GM21390 (cell line): ENCODE data around the gene ACTL7A.
"Not testable (repeated sequence)": the region's sequence is repeated elsewhere in the genome, so short reads cannot be mapped to it uniquely, and the experiment has no call there.

Source experiments
- ATAC-seq: cut with Tn5 transposase; IDR thresholded peaks from one replicate; pipeline ENCODE4 v1.9.1; 2021; ENCODE audit not compliant: unreplicated experiment

Gene ACTL7A

GRCh38 chr9:108845947-108846346, 16.1 kb upstream of the ACTL7A start:
- ATAC-seq = no peak

DNA sequence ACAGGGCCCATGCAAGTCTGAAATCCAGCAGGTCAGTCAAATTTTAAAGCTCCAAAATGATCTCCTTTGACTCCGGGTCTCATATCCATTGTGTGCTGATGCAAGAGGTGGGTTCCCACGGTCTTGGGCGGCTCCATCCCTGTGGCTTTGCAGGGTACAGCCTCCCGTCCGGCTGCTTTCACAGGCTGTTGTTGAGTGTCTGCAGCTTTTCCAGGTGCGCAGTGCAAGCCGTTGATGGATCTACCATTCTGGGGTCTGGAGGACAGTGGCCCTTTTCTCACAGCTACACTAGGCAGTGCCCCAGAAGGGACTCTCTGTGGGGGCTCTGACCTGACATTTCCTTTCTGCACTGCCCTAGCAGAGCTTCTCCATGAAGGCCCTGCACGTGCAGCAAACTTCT, 13.8 kb upstream of the ACTL7A start:
- not testable (repeated sequence) for ATAC-seq

GRCh38 chr9:108850293-108850897, 11.7 kb upstream of the ACTL7A start:
- ATAC-seq = no peak

- ATAC-seq = no peak
Observed at GRCh38 chr9:108851138-108851537, 10.9 kb upstream of the ACTL7A start.

DNA sequence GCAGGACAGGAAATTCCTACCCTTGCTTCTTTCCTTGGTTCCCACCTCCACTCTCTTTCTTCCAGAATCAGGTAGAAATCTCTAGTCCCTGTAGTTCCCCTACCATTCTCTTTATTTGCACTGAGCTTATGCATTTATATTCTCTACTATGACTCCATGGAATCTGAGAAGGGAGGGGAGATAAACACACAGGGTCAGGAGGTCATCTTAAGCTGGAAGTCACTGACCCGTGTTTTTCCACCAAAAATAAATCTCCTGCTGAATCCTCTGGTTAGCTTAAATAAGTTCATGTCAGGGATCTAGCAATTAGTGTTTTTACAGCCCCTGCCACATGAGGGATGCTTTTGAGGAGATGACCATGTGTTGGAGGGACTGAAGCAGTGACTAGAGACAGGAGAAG, 10.0 kb upstream of the ACTL7A start:
- no peak for ATAC-seq

DNA sequence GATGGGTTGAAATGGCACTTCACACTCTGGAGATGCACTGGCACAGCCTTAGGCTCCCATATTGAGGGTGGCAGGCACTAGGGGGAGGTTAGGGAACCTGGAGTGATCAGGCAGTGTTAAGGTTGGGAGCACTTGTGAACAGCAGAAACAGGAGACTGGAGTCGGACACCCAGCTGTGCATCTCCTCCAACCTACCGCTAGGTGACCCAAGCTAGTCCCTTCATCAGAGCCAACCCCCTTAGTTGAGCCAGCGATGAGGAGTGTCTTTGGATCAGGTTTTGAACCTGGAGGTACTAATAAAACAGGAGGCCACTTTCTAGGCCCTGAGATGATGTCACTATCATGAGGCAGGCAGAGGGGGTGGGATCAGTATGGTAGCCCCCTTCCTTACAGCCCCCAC, 8.0 kb upstream of the ACTL7A start:
- ATAC-seq = no peak

- no peak for ATAC-seq
Observed at GRCh38 chr9:108854641-108855528, 7.2 kb upstream of the ACTL7A start.

DNA sequence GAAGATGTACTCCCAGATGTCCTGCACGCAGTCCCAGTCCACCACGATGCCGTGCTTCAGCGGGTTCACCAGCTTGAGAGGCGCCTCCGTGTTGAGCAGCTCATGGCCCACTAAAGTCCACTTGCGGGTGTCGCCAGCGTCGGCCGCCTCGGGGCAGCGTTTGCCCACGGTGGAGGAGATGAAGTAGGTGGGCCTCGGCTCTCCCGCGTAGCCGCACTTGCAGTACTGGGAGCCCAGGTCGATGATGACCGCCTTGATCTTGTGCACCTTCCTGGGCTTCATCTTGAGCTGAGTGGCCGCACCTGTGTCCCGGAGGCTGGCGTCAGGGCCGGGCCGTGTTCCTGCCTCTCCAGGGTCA, 6.6 kb upstream of the ACTL7A start:
- no peak for ATAC-seq

DNA sequence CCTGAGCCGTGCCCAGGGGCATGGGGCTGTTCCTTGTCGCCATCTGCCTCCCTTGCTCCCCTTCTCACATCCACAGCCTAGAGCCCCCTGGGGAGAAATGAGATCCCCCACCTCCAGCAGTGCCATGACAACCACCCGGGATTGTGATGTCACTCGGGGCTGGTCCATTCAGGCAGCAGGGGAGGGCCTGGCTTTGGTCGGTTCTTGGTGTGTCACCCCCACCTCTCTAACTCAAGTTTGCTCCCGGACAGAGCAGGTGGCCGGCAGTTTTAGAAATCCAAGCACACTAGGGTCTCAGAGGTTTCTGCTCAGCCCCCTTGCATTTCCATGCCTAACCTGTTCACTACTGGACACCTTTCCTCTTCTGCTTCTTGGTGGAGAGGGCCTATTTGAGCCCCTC, 6.2 kb upstream of the ACTL7A start, which contains the start of gene ACTL7B:
ACTL7B (minus strand) TSS at position 99 of the 400 bp plus-strand sequence; CDS start at position 43, 56 bp downstream.
- ATAC-seq = no peak

GRCh38 chr9:108857572-108857971, 4.5 kb upstream of the ACTL7A start:
- ATAC-seq = no peak

DNA sequence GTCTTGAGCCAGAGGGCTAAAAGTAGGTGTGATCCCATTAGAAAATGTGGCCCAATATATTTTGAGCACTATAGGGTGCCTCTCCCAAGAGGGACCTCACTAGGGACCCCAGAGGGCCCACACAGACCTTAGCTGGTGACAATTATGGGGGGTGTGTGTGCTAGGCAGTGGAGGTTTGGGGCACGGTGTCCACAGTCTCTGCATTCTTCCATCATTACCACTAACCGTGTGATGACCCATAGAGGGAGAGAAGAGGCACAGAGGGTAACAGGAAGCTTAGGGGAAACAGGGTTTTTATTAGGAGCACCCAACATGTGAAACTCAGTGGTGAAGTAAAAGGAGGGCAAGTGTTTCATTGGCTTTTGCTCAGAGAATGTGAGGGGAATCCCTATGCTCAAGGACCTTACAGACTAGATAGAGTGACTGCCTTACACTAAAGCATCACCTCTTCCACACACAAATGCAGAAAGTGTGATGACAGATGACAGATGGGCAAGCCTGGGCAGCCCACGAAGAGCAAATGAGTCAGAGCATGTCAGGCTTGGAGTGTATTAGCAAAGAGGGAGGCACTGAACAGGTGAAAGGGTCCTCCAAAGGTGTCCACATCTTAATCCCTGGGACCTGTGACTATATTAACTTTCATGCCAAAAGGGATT, 2.5 kb upstream of the ACTL7A start:
- peak; percentile 73 for ATAC-seq

- ATAC-seq = no peak
Observed at GRCh38 chr9:108860354-108860753, 1.7 kb upstream of the ACTL7A start.

- no peak for ATAC-seq
Observed at GRCh38 chr9:108860764-108861163, 1.3 kb upstream of the ACTL7A start.

GRCh38 chr9:108861464-108861863, 602 bp upstream of the ACTL7A start:
- ATAC-seq = no peak

DNA sequence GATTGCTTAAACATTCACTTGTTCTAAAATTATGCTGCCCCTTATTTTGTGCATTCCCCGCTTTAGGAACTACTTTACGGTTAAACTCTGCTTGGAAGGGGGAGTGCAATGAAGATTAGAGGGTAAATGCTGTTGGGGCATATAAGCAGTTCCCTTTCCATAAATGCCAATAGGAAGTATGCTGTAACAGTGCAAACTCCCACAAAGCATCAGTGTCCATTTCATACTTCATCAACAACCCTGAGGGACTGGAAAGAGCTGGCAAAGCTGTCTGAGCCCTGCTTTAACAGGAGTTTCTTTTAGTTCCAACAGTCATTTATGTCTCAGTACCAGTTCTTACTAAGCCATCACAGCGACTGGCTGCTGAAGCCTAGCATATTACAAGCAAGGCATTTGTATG, 1.8 kb downstream of the ACTL7A start:
- ATAC-seq = no peak

DNA sequence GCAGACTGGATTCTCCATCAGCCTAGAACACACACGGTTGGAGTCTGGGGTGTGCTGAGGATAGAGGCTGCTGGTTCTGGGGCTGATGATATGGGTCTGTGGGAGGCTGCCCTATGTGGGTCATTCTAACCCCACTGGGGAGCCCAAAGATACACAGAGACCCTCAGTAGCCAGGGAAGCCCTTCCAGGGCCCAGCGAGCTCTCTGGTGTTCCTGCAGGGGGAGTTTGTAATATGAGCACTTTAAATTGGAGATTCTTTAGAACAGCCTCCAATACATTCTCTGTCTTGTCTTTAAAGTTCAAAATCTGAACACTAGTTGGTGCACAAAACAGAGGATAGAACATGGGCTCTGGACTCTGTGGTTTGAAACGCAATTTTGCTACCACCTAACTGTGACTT, 2.4 kb downstream of the ACTL7A start:
- ATAC-seq = no peak

- ATAC-seq = no peak
Observed at GRCh38 chr9:108865037-108865436, 3.0 kb downstream of the ACTL7A start.

GRCh38 chr9:108866001-108866420, 3.9 kb downstream of the ACTL7A start:
- no peak for ATAC-seq

DNA sequence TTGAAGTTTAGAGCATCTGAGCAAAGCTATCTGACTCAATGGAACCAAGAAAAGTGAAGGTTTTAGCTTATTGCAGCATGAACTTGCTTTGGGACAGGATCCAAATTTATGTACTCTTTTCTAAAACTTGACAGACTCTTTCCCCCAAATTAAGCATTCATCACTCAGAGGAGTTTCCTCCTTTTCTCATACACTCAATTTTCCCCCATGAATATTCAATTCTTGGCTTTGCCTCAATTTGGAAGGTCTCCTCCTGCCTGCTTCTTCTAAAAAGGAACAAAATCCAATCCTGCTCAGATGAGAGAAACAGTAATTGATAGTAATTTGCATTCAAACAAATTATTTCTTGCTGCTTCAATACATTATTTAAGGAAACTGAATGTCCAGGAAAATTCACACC, 5.0 kb downstream of the ACTL7A start:
- no peak for ATAC-seq

GRCh38 chr9:108867829-108868228, 5.8 kb downstream of the ACTL7A start:
- no peak for ATAC-seq

DNA sequence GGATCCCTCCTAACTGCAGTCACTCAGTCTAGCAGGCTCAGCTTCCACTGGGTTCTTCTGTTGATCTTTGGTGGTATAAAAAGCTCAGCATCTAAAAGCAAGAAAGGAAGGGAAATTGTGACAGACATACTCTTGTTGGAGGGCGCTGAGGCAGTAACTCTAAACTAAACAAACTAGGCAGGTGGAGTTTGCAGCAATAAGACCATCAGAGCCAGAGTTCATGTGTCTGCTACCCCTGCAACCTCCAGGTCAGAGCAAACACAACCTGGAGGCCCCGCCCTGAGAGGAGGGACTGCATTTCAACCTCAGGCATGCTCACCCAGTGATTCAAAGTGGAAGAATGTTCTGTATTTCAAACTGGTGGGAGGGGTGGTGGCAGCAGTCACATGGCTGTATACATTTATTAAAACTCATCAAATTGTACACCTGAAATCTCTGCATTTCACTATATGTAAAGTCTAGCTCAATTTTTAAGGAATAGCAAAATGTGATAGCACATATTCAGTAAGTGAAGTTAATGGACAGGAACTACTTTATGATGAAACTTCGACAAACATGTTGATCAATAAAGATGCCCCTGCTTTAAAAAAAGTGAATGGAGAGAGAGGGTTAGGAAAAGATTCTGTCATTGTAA, 7.1 kb downstream of the ACTL7A start:
- no peak for ATAC-seq
